ENCODE results near the gene GPR55. TPM values are rescaled to one million over a fixed set of nuclear protein-coding genes. Genes with fewer than 3 reads are reported as not detected.

Gene GPR55
- total RNA-seq, 1 experiment from 2014 or later = not detected

- TF ChIP-seq FOSL1 (IDR thresholded peaks at IDR 0.05; ENCODE audit: low read depth) (no peak), CBX3 (IDR thresholded peaks at IDR 0.05; ENCODE audit: low read depth) (no peak), MAX (IDR thresholded peaks at IDR 0.05) (no peak), RAD21 (IDR thresholded peaks at IDR 0.05; ENCODE audit: low read depth) (no peak), EGR1 (IDR thresholded peaks at IDR 0.05; ENCODE audit: low read depth) (no peak), ZFX (IDR thresholded peaks at IDR 0.05) (no peak), EZH2phosphoT487 (IDR thresholded peaks at IDR 0.05; ENCODE audit: borderline replicate concordance) (no peak)
- TF ChIP-seq, protein P1, sequence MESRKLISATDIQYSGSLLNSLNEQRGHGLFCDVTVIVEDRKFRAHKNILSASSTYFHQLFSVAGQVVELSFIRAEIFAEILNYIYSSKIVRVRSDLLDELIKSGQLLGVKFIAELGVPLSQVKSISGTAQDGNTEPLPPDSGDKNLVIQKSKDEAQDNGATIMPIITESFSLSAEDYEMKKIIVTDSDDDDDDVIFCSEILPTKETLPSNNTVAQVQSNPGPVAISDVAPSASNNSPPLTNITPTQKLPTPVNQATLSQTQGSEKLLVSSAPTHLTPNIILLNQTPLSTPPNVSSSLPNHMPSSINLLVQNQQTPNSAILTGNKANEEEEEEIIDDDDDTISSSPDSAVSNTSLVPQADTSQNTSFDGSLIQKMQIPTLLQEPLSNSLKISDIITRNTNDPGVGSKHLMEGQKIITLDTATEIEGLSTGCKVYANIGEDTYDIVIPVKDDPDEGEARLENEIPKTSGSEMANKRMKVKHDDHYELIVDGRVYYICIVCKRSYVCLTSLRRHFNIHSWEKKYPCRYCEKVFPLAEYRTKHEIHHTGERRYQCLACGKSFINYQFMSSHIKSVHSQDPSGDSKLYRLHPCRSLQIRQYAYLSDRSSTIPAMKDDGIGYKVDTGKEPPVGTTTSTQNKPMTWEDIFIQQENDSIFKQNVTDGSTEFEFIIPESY (IDR thresholded peaks at IDR 0.05; ENCODE audit: extremely low read depth, insufficient replicate concordance, low read length) = no peak
Observed at GRCh38 chr2:230906471-230907230, 18.4 kb downstream of the GPR55 start (continued).

DNA sequence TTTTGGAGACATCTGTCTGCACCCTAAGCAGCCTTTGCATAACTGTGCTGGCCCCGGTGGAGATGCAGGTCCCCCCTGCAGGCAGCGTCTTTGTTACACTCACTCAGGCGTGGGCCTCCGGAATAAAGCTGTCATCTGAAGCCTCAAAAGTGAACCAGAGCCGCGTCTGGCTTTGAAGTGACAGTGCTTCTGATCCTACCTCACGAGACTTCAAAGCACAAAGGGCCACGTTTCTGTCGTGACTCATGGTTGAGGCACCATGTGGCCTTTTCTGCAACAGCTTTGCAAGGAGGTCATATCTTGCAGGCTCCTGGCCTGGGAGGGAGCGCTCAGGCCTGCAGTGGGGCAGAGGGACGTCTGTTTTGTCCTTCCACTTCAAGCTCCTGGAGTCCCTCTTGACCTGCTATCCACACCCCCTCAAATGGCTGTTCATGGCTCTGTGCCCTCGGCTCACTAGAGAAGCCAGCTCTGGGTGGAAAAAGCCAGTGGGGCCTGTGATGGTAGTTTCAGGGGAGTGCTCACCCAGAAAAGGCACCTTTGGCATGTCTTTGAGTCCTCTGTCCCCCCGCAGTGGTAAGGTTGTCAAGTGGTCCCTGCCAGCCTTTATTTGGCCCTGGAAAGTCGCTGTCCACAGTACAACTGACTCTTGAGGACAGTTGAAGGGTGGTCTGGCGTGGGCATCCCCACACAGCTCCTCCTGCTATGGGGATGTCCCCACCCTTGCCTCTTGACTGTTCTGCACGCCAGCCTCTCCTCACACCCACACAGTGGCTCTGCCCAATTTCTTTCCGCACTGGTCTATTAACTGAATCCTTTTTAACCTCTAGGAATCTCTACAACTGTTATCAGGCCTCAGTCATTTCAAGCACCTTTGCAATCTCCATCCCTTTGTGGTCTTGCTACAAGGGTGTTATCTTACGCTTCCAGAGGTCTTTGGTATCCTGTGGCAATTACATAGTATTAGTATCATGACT lies 19.3 kb downstream of the GPR55 start:
- H3K36me3 ChIP-seq (ENCODE audit: control insufficient read depth in 1 of 2, insufficient read depth in 2 of 2, low read length in 2 of 2) = no peaks in the 10 kb centered on the region
- H3K9ac ChIP-seq (ENCODE audit: low read length) = peak overlapping the region; percentile 28; the same call in 1 of the 2 replicates
- peak; percentile 69 for DNase-seq (ENCODE audit: low read depth, low spot score)
- H3K27me3 ChIP-seq (ENCODE audit: insufficient read depth, low read length) = peaks cover 22% of the 10 kb centered on the region; the same call in 1 of the 2 replicates
- peaks cover 28 to 42% of the 10 kb centered on the region in 2 experiments for H3K4me1 ChIP-seq (ENCODE audit: control insufficient read depth in 1 of 2, insufficient read depth in 2 of 2, low read length in 2 of 2)
- H3K9me2 ChIP-seq (ENCODE audit: insufficient read depth) = no peaks in the 10 kb centered on the region
- H3K4me2 ChIP-seq (ENCODE audit: low read length) = peak overlapping the region; percentile 61
- CTCF ChIA-PET = no interaction called here
- H3K9me3 ChIP-seq (ENCODE audit: control insufficient read depth in 1 of 2, insufficient read depth in 1 of 2, low read depth in 1 of 2, low read length in 2 of 2) = no peaks in the 10 kb centered on the region
- intact Hi-C loops (cut with micrococcal nuclease) = no loop called here
- RAD21 ChIA-PET (ENCODE audit: low non-redundant PET in 1 of 2, low total read pairs in 2 of 2, uncharacterized antibody in 2 of 2, unreplicated experiment in 2 of 2) = no interaction called here
- POLR2A ChIA-PET = interaction anchor here (0.9 kb wide), 1 partner anchor 18 kb away, joined by 3 read pairs; no protein-coding TSS in a partner anchor
- peak; percentile 76 for ATAC-seq
- H3K79me2 ChIP-seq (ENCODE audit: insufficient read depth, low read length) = no peaks in the 10 kb centered on the region
- H3K4me3 ChIP-seq (replicated peaks in 1 of 2; ENCODE audit: low read depth in 1 of 2, low read length in 2 of 2) = no peak overlapping the region
- BruUV-seq (replicated peaks) = no TSS peak
- no peaks in the 10 kb centered on the region for H4K20me1 ChIP-seq (ENCODE audit: insufficient read depth)
- no peak overlapping the region for H2AFZ ChIP-seq (ENCODE audit: low read depth, low read length, poor library complexity, severe bottlenecking)
- H3K27ac ChIP-seq (ENCODE audit: low read depth, low read length) = no peak overlapping the region
- TF ChIP-seq FOSL1 (IDR thresholded peaks at IDR 0.05; ENCODE audit: low read depth) (peak; percentile 85), CTCF (IDR thresholded peaks at IDR 0.05 in 2 of 3, conservative IDR thresholded peaks at IDR 0.05 in 1 of 3; ENCODE audit: borderline replicate concordance in 1 of 3, insufficient read depth in 1 of 3, low read depth in 2 of 3, low read length in 2 of 3) (no peak), EZH2phosphoT487 (IDR thresholded peaks at IDR 0.05; ENCODE audit: borderline replicate concordance) (no peak), ZFX (IDR thresholded peaks at IDR 0.05) (no peak), EZH2 (IDR thresholded peaks at IDR 0.05) (no peak), CEBPB (IDR thresholded peaks at IDR 0.05; ENCODE audit: low read depth) (peak; percentile 69; the same call in 1 of the 2 replicates), POLR2A (IDR thresholded peaks at IDR 0.05; ENCODE audit: borderline replicate concordance, extremely low read depth, insufficient read depth, insufficient read length) (no peak), RAD21 (IDR thresholded peaks at IDR 0.05; ENCODE audit: low read depth) (no peak), SIN3A (IDR thresholded peaks at IDR 0.05; ENCODE audit: low read depth) (peak; percentile 76), SRF (IDR thresholded peaks at IDR 0.05; ENCODE audit: low read depth) (no peak), ZNF274 (IDR thresholded peaks at IDR 0.05; ENCODE audit: low read depth, low read length) (no peak)
- TF ChIP-seq, protein P1 (IDR thresholded peaks at IDR 0.05; ENCODE audit: extremely low read depth, insufficient replicate concordance, low read length) = no peak

Data from HCT116 (cell line).